Kidney (tissue), 14 donors: ENCODE measurements around the gene NSMCE1. TPM values are rescaled to one million over a fixed set of nuclear protein-coding genes. Genes with fewer than 3 reads are reported as not detected.

Source experiments
- DNase-seq, 5 donors: peaks; one replicate each; pipeline ENCODE4 v3.0.0-alpha.2; 2013 to 2020
- FAIRE-seq: peaks from 2 replicates; lab custom pipeline; 2012; peaks lifted over from hg19 to GRCh38; lab: Jason Lieb, UNC
- H3K27ac ChIP-seq, 2 donors: one replicate each; pipeline ENCODE4 v1.7.0; 2013; ENCODE audit warnings: low read depth in 2 of 2, low read length in 2 of 2, inconsistent platforms in 1 of 2
- H3K27me3 ChIP-seq: one replicate; pipeline ENCODE4 v1.7.1; 2013; ENCODE audit warnings: low read length, inconsistent platforms; ENCODE audit not compliant: control insufficient read depth, insufficient read depth
- H3K36me3 ChIP-seq, 3 donors: one replicate each; pipeline versions ENCODE4 v1.7.0 to v1.7.1; 2013; ENCODE audit warnings: low read length in 3 of 3, control low read depth in 1 of 3, inconsistent platforms in 1 of 3; ENCODE audit not compliant: insufficient read depth in 3 of 3, control insufficient read depth in 2 of 3
- H3K4me1 ChIP-seq, 3 donors: one replicate each; pipeline versions ENCODE4 v1.7.0 to v1.7.1; 2013; ENCODE audit warnings: low read length in 3 of 3, inconsistent platforms in 1 of 3, low read depth in 1 of 3; ENCODE audit not compliant: control insufficient read depth in 2 of 3, insufficient read depth in 2 of 3
- H3K4me3 ChIP-seq, 3 donors: one replicate each; pipeline versions ENCODE4 v1.7.0 to v1.8.1; 2013; ENCODE audit warnings: low read length in 3 of 3, control low read depth in 1 of 3, inconsistent platforms in 1 of 3
- H3K9ac ChIP-seq, 3 donors: one replicate each; pipeline versions ENCODE4 v1.7.0 to v1.7.1; 2013; ENCODE audit warnings: low read length in 3 of 3, control low read depth in 1 of 3, inconsistent platforms in 1 of 3
- H3K9me3 ChIP-seq, 3 donors: one replicate each; pipeline versions ENCODE4 v1.7.0 to v1.7.1; 2013; ENCODE audit warnings: low read length in 3 of 3, control low read depth in 1 of 3, inconsistent platforms in 1 of 3; ENCODE audit not compliant: control insufficient read depth in 2 of 3, insufficient read depth in 1 of 3
- intact Hi-C: fragments of 100-400 bp; cut with DNase I; formaldehyde crosslinking; loops from one replicate; pipeline ENCODE4 v1.11.1; 2022
- polyA plus RNA-seq: library from polyadenylated mRNA; stranded (reverse); fragments of 350-450 nt; fragmentation: Illumina TruSeq; extraction: RNeasy Lipid Tissue Mini Kit (QIAGEN cat#74804); gene quantifications from one replicate; pipeline ENCODE4 v1.2.3, GENCODE V29; 2014; ENCODE audit warnings: low read depth, low replicate concordance; ENCODE audit not compliant: insufficient read depth
- total RNA-seq: library from RNA; stranded (reverse); fragmentation: NEBNext Ultra II Directional; extraction: Animal tissue kit (Norgen Biotek cat#: 25700); gene quantifications from one replicate; pipeline ENCODE4 v1.2.1, GENCODE V29; 2021
- TF ChIP-seq, protein P1 (sequence below): IDR thresholded peaks from 3 replicates; pipeline ENCODE4 v1.5.1; 2012; ENCODE audit warnings: mild to moderate bottlenecking, moderate library complexity, borderline replicate concordance; ENCODE audit not compliant: insufficient read depth; ENCODE audit errors: extremely low read depth
- donor health status: control.
- donor health status: control.
- donor health status: control.
- donor health status: control.
- donor health status: control.
- donor health status: DM: yes; HTN: yes; CAD: no.
- donor health status: Normal renal cell carcinoma (clear cell type).

The NSMCE1 gene
- total and polyA plus RNA-seq, 2 donors from 2014 or later: 72.1 to 145 TPM

DNA sequence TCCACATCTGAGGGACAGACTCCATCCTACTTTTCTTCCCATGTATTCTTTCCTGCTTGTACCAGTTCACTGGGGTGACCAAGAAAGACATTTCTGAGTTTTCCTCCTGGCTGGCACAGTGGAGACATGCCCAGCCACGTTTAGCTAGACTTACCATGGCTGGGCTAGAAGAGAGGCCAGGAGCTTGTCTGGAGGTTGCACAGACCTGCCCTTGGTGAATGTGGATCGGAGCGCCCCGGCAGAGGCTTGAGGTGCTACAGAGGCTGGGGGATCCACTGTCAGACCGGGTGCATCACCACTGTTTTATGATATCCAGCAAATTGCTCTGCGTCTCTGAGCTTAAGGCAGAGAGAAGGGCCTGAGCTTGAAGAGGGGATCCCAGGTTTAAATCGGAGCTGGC, 48.7 kb upstream of the NSMCE1 start:
- peak overlapping the region in 1 of 3 donors; percentile 12 for H3K4me3 ChIP-seq
- no peak for FAIRE-seq
- intact Hi-C loops: no loop called here

DNA sequence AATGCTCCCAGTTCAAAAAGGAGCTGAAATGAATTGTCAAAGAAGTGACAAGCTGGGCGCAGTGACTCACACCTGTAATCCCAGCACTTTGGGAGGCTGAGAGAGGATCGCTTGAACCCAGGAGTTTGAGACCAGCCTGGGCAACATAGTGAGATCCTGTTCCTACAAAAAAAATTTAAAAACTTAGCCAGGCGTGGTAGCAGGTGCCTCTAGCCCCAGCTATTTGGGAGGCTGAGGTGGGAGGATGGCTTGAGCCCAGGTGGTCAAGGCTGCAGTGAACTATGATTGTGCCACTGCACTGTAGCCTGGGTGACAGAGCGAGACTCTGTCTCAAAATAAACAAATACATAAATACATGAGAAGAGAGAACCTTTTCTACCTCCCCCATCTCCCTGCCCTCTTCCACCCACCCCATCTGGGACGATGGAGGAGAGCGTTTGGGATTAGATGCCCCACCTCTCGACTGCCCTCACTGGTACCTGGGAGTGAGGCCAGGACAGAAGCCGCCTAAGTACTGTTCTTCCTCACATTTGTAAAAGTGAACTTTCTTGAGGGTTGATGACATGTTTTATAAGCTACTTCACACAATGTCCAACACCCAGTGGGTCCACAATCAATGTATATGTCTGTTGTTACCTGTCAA, 47.6 kb upstream of the NSMCE1 start:
- intact Hi-C loops: no loop called here
- DNase-seq: peak in 1 of 5 donors; percentile 31

More for the DNA sequence above, 48.7 kb upstream of the NSMCE1 start:
- Histone ChIP-seq H3K9ac (no peak overlapping the region), H3K27me3 (no peaks in the 10 kb centered on the region), H3K36me3 (no peaks in the 10 kb centered on the region), H3K27ac (peak overlapping the region; percentile 18 to 78), H3K4me1 (peaks cover 0 to 17% (median 0%) of the 10 kb centered on the region in 3 donors), H3K9me3 (no peaks in the 10 kb centered on the region)
- TF ChIP-seq, protein P1, sequence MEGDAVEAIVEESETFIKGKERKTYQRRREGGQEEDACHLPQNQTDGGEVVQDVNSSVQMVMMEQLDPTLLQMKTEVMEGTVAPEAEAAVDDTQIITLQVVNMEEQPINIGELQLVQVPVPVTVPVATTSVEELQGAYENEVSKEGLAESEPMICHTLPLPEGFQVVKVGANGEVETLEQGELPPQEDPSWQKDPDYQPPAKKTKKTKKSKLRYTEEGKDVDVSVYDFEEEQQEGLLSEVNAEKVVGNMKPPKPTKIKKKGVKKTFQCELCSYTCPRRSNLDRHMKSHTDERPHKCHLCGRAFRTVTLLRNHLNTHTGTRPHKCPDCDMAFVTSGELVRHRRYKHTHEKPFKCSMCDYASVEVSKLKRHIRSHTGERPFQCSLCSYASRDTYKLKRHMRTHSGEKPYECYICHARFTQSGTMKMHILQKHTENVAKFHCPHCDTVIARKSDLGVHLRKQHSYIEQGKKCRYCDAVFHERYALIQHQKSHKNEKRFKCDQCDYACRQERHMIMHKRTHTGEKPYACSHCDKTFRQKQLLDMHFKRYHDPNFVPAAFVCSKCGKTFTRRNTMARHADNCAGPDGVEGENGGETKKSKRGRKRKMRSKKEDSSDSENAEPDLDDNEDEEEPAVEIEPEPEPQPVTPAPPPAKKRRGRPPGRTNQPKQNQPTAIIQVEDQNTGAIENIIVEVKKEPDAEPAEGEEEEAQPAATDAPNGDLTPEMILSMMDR: no peak
- peak in 2 of 5 donors; percentile 18 to 53 for DNase-seq

DNA sequence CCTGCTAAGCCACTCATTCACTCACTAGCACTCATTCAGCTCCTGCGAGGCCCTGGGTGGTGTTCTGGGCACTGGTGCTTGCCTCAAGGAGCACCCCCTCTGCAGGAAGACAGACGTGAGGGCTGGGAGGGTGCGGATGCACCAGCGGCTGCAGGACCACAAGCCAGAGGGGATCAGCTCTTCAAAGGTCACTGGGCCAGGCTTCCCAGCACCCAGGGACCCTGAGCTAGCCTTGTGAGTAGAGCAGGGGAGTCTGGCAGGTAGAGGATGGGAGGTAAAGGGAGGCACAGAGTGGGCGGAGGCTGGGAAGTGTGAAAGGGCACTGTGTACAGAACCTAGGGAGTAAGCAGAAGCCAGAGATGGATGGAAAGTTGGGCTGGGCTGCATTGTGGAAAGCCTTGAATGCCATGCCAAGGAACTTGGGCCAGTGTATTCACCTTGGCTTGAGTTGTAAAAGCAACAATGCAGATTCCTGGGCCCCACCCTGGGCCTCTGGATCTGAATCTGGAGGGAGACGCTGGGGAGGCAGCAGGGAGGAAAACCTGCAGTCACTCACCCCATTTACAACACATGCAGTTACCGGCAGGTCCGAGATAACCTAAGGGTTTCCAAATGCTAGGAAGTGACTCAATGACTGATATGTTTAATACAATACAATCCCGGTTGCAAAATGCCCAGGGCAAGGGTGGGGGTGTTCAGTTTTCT, 46.9 kb upstream of the NSMCE1 start:
- intact Hi-C loops: no loop called here
- DNase-seq (peak in 2 of 5 donors; percentile 41 to 87), FAIRE-seq (no peak)
- peak overlapping the region in 2 of 3 donors; percentile 43 to 86 for H3K9ac ChIP-seq
- no peaks in the 10 kb centered on the region for H3K9me3 ChIP-seq
- H3K27ac ChIP-seq: peak overlapping the region; percentile 96
- TF ChIP-seq, protein P1: no peak
- H3K4me3 ChIP-seq: peak overlapping the region in 2 of 3 donors; percentile 58 to 73
- H3K4me1 ChIP-seq: peaks cover 0 to 17% (median 0%) of the 10 kb centered on the region in 3 donors
- H3K36me3 ChIP-seq: no peaks in the 10 kb centered on the region
- H3K27me3 ChIP-seq: no peaks in the 10 kb centered on the region

More for the DNA sequence above, 47.6 kb upstream of the NSMCE1 start:
- Histone ChIP-seq H3K4me1 (peaks cover 0 to 17% (median 0%) of the 10 kb centered on the region in 3 donors), H3K9me3 (no peaks in the 10 kb centered on the region), H3K4me3 (peak overlapping the region in 1 of 3 donors; percentile 42), H3K36me3 (no peaks in the 10 kb centered on the region), H3K27ac (peak overlapping the region; percentile 24 to 96), H3K27me3 (no peaks in the 10 kb centered on the region), H3K9ac (no peak overlapping the region)
- no peak for FAIRE-seq
- TF ChIP-seq, protein P1: no peak
